Neuron (in vitro differentiated cells): ENCODE measurements around the gene AFAP1.

Experiments used
- H2AFZ ChIP-seq: one replicate; pipeline ENCODE4 v1.6.1; 2013; ENCODE audit warnings: low read depth, mild to moderate bottlenecking, inconsistent platforms, low read length, moderate library complexity
- H3K27me3 ChIP-seq: one replicate; pipeline ENCODE4 v1.6.1; 2013; ENCODE audit warnings: low read length; ENCODE audit not compliant: insufficient read depth
- H3K36me3 ChIP-seq: one replicate; pipeline ENCODE4 v1.6.1; 2013; ENCODE audit warnings: low read length; ENCODE audit not compliant: insufficient read depth
- H3K4me1 ChIP-seq: one replicate; pipeline ENCODE4 v1.6.1; 2013; ENCODE audit warnings: low read length; ENCODE audit not compliant: insufficient read depth
- H3K4me3 ChIP-seq: 2 replicates; pipeline ENCODE4 v1.5.1; 2013; ENCODE audit warnings: mild to moderate bottlenecking, low read length, moderate library complexity
- H3K9me3 ChIP-seq: one replicate; pipeline ENCODE4 v1.6.1; 2013; ENCODE audit warnings: low read length

AFAP1 gene

DNA sequence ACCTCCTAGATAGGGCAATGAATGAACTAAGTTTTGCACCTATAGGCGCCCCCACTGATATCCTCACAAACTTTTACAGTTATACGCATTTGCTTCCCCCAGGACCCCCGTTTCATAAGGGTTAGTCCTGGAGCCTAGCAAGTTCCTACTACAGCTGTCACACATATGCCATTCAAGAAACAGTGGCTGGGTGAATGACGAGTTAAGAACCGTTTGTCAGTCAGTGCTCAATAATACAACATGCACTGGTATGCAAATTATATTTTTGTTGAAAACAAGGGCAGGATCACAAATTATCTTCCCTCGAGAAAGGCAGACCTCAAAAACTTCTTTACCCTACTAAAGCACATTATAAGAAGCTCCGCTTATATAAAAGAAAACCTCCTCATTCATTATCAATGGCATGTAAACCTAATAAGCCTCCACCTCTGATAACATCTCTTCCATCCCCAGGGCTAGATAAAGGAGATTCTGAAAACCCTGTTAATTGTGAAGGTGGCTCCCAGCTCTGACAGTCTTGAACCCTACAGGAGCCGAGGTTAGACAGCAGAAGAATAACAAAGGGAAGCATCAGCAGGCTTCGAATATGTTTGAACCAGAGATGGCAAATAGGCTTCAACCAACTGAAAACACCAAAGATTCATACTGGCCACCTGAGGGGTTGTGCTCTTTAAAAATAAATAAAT is 40.3 kb downstream of the AFAP1 start:
- no peaks in the 10 kb centered on the region for H3K36me3 ChIP-seq
- peaks cover 49% of the 10 kb centered on the region for H3K4me1 ChIP-seq
- no peaks in the 10 kb centered on the region for H3K27me3 ChIP-seq
- no peaks in the 10 kb centered on the region for H3K9me3 ChIP-seq
- no peak overlapping the region for H2AFZ ChIP-seq
- H3K4me3 ChIP-seq, result no peak overlapping the region

DNA sequence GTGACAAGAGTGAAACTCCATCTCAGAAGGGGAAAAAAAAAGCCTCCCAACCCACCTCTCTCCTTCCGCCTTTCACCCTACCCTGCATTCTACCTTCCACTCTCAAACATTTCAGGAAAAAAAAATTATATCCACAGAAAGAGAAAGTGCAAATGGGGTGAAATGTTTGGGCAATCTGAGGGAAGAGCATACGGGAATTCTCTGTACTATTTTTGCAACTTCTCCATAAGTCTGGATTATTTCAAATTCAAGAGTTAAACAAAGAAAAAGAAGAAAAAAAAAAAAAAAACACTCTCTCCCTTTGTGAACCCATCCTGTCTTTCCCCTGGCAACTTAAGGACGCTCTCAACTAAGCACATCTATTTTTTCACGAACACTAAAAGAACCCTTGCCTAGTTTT is 41.3 kb downstream of the AFAP1 start:
- no peak overlapping the region for H2AFZ ChIP-seq
- H3K27me3 ChIP-seq, result no peaks in the 10 kb centered on the region
- H3K4me3 ChIP-seq, result no peak overlapping the region
- no peaks in the 10 kb centered on the region for H3K36me3 ChIP-seq
- H3K4me1 ChIP-seq, result peaks cover 40% of the 10 kb centered on the region
- H3K9me3 ChIP-seq, result no peaks in the 10 kb centered on the region

DNA sequence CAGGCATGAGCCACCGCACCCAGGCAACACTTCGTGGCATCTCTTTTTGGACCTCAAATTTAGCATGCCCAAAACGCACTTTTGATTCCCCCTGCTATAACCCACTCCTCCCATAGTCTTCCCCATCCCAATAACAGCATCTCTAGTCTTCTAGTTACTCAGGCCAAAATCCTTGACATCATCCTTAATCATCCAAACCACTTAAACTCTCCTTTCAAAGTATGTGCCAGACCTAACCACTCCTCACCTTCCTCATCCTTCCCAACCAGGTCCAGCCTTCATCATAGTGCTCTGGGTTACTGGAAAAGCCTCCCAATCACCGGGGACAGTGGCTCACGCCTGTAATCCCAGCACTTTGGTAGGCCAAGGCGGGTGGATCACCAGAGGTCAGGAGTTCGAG is 41.9 kb downstream of the AFAP1 start:
- Histone ChIP-seq H3K27me3 (no peaks in the 10 kb centered on the region), H2AFZ (no peak overlapping the region), H3K4me1 (peaks cover 35% of the 10 kb centered on the region), H3K9me3 (no peaks in the 10 kb centered on the region), H3K4me3 (no peak overlapping the region), H3K36me3 (no peaks in the 10 kb centered on the region)

DNA sequence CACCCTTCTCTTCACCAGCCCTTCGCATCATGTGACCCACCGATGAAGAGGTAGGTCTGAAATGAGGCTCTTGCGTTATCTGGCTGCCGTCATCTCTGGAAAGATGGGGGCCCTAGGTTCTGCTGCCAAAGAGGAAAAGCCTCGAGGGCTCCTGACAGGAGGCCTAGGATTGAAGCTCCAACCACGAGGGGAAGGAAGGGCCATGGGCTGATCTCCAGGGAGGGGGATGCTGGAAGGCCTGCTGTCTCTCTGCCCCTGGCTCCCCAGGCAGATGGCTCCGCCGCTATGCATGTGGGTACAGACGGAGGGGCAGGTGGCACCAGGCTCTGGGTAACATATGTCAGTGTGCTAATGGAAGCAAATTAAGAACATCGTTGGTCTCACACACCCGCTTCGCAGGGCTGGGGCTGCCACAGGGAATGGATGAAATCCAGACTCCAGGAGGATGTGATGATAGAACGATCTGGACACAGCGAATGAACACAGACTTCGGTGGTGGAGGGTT is 44.9 kb downstream of the AFAP1 start:
- no peaks in the 10 kb centered on the region for H3K36me3 ChIP-seq
- H3K4me1 ChIP-seq, result peaks cover 17% of the 10 kb centered on the region
- H3K27me3 ChIP-seq, result no peaks in the 10 kb centered on the region
- no peak overlapping the region for H3K4me3 ChIP-seq
- H3K9me3 ChIP-seq, result no peaks in the 10 kb centered on the region
- no peak overlapping the region for H2AFZ ChIP-seq

DNA sequence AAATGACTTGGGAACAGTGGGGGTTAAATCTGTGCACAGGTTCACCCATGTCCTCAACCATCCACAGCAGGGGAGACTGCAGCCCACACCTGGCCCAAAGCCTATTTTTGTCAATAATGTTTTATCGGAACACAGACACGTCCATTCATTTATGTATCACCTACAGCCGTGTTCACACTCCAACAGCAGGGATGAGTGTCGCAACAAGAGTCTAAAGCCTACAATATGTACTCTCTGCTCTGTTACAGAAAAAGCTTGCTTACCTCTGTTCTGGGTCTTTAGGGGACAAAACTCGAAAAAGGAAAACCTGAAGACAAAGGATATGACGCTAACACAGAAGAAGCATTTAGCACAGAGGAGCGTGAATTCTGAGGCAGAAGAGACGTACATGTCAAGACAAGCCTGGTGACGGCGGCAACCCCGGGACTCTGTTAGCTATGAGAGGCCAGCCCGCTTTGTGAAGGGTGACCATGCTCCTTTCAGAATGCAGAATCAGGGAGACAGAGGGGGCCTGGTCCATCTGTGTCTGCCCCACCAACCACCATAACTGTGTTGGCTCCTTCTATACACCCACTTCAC is 45.5 kb downstream of the AFAP1 start:
- Histone ChIP-seq H3K27me3 (no peaks in the 10 kb centered on the region), H2AFZ (no peak overlapping the region), H3K36me3 (no peaks in the 10 kb centered on the region), H3K4me3 (no peak overlapping the region), H3K9me3 (no peaks in the 10 kb centered on the region), H3K4me1 (peaks cover 13% of the 10 kb centered on the region)

DNA sequence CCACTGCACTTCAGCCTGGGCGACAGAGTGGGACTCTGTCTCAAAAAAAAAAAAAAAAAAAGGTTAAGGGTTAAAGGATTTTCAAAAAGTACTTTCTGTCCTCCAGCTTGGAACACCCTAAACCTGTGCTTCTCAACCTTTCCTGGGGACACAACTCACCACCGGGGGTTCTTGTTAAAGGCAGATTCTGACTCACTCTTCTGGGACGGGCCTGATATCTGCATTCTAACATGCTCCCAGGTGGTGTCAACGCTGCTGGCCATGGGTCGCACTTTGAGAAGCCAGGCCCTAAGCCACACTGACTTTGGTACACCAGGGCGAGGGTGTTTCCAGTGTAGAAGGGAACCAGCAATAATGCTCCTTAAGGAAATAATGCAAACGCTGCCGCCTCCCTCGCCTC is 46.1 kb downstream of the AFAP1 start:
- H2AFZ ChIP-seq, result no peak overlapping the region
- H3K4me3 ChIP-seq, result no peak overlapping the region
- no peaks in the 10 kb centered on the region for H3K36me3 ChIP-seq
- no peaks in the 10 kb centered on the region for H3K27me3 ChIP-seq
- H3K4me1 ChIP-seq, result peaks cover 10% of the 10 kb centered on the region
- no peaks in the 10 kb centered on the region for H3K9me3 ChIP-seq

DNA sequence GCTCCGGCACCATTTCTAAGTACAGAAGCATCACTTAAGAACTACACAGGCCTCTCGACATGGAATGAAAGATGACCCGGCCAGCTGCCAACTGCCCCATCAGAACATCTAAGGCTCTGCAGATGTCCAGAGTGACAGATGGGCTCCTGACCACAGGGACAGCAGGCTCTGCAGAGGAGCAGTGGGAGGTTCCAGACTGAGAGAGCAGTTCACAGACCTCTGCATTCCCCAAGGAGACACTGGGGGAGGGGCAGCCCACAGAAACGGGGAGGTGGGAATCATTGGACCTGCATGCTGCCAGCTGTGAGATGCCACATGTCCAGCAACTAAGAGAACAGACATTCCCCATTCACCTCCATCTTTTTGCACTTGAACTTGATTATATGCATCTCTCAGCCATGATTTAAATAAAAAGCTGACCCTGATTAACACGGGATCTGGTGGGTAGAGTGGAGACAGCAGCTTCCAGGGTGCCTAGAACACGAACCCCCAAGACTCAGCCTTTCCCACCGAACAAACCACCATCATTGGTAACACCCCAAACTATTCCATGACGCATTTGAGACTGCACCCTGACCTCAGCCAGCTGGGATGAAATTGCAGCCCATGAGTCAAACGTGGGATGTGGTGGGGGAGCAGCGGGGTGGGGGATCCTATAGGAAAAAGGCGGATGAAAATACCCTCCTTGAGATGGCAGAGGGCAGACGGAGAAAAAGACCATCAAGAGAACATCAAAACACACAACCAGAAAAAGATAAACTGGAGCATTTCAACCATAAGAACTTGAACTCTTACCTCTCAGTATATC is 47.2 kb downstream of the AFAP1 start:
- no peaks in the 10 kb centered on the region for H3K27me3 ChIP-seq
- no peaks in the 10 kb centered on the region for H3K9me3 ChIP-seq
- H3K36me3 ChIP-seq, result no peaks in the 10 kb centered on the region
- H3K4me1 ChIP-seq, result peaks cover 10% of the 10 kb centered on the region
- H3K4me3 ChIP-seq, result no peak overlapping the region
- H2AFZ ChIP-seq, result no peak overlapping the region

DNA sequence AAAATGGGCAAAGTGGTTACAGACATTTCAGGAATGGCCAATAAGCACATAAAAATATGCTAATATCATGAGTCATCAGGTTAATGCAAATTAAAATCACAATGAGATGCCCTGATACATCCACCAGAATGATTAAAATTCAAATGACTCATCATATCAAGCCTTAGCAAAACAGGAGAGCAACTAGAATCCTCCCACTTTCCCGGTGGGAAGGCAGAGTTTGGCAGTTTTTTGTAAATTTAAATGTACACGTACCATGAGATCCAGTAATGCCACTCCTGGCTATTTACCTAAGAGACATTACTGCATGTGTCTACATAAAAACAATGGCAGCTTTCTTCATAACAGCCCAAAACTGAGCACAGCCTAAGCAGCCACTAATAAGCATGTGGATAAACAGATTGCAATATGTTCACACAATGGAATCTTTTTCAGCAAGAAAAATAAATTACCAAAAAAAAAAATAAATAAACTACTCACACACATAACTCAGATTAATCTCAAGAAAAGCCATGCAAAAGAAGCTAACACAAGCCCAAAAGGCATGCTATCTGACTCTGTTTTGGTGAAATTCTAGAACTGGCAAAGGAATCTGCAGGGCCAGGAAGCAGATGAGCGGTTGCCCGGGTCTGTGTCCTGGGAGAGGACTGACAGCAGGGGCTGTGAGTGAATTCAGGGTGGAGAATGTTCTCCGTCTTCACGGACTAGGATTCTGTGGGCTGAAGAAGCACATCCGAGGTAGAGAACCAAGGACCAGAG is 48.8 kb downstream of the AFAP1 start:
- H3K36me3 ChIP-seq, result no peaks in the 10 kb centered on the region
- H3K27me3 ChIP-seq, result no peaks in the 10 kb centered on the region
- no peak overlapping the region for H2AFZ ChIP-seq
- H3K9me3 ChIP-seq, result no peaks in the 10 kb centered on the region
- peaks cover 10% of the 10 kb centered on the region for H3K4me1 ChIP-seq
- H3K4me3 ChIP-seq, result no peak overlapping the region

DNA sequence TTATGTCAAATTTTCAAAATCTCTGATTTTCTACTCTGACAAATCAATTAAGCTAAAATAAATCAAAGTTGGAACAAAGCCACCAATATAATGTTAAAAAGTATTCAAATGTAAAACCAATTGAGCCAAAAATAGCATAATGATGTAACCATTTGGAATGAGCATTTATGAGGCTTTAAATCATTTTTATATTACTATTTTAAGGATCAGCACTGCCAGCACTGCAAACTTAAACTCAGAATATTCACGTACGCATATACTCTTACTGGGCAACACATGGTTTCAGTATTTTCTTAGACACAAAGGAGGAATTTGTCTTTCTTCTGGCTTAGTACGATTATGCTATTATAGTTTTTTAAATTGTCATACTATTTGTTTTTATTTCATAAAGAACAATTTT is 52.2 kb downstream of the AFAP1 start:
- peaks cover 4% of the 10 kb centered on the region for H3K9me3 ChIP-seq

DNA sequence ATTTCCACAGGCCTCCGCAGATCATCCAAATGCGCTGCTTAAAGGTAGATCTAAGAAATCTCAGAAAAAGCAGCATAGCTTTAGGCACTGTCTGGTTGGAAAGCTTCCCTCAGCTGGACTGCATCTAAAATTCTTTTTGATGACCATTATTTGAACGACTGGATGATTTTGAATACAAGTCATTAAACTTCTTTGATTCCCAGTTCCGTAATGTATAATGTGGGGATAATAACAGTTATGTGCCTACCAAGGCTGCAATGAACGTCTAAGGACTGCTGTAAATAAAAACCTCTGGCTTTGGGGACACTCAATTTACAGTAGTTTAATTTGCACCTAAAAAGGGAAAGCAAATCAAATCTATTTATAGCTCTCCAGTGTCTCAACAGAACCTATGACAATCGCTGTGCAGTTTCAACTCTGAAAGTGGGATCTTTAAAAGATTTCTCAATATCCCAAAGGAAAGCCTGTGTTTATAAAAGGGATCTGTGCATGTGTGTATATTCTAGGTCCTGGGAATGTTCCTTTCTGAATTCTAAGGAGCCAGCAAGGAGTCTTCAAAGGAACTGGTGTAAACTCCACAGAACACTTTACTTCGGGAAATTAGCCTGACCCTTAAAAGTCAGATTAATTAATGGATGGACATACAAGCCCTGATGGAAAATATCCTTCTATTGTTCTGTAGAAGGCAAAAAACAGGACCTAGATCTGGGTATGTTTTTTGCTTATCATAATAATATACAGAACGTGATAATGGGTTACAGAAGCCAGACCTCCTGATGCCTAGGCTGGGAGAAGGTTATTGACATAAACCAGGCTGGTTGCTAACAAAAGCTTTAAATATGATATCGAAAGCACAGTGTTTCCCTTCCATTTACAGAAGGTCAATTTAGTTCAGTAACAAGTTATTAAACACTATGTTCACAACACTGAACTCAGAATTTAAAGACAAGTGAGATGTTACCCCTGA is 53.4 kb downstream of the AFAP1 start:
- Histone ChIP-seq H3K4me1 (peaks cover 10% of the 10 kb centered on the region), H3K36me3 (no peaks in the 10 kb centered on the region), H3K27me3 (no peaks in the 10 kb centered on the region), H3K4me3 (no peak overlapping the region), H2AFZ (no peak overlapping the region), H3K9me3 (peaks cover 4% of the 10 kb centered on the region)

More for the DNA sequence above, 52.2 kb downstream of the AFAP1 start:
- Histone ChIP-seq H3K4me1 (peaks cover 10% of the 10 kb centered on the region), H3K4me3 (no peak overlapping the region), H3K36me3 (no peaks in the 10 kb centered on the region), H3K27me3 (no peaks in the 10 kb centered on the region), H2AFZ (no peak overlapping the region)

DNA sequence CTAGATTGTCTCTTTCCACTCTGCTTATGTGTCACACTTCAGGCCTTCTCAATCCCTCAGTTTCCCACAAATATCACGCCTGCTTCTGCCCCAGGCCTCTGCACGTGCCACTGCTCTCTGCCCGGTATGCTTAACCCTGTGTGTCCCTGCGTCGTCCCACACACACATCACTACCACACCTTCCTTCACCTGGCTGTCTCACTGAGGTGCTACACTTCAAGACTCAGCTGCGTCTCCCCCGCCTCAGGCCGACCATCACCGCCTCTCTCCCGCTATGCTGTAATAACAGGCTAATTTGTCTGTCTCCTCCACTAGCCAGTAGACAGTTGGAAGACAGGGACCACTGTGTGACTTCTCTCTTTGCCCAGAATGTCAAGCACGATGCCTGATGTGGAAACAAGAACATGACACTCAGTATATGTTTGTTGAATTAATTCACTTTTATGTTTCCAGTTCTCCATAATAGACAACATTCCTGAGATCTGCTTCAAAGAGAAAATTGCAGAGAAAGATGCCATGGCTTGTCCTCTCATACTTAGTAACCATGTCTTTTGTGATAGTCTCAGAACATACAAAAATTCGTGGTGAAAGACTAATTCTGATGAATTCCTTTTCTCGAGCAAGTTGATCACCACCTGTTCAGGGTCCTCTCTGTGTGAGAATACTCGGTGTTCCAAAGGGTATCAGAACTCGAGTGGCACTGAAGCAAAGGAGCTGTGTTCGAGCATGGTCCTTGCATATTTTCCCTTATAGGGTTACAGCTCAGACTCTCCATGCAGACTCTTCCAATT is 54.2 kb downstream of the AFAP1 start:
- H2AFZ ChIP-seq, result no peak overlapping the region
- H3K27me3 ChIP-seq, result no peaks in the 10 kb centered on the region
- peaks cover 2% of the 10 kb centered on the region for H3K4me1 ChIP-seq
- no peak overlapping the region for H3K4me3 ChIP-seq
- peaks cover 4% of the 10 kb centered on the region for H3K9me3 ChIP-seq
- H3K36me3 ChIP-seq, result no peaks in the 10 kb centered on the region
